ENCODE results near the gene ADGRF4.

GRCh38 chr6:47663462-47664216 lies 34.7 kb upstream of the ADGRF4 start:
- TF ChIP-seq CTCF (IDR thresholded peaks at IDR 0.05; ENCODE audit: low read depth, low read length, poor library complexity, severe bottlenecking) (no peak), EZH2phosphoT487 (IDR thresholded peaks at IDR 0.05; ENCODE audit: borderline replicate concordance, low read length) (no peak)
